ENCODE measurements around the gene SCFD2.

SCFD2 gene

GRCh38 chr4:52873861-52874343 lies 492.0 kb downstream of the SCFD2 start:
- DNase-seq = no peak

- DNase-seq = no peak
Measured at GRCh38 chr4:52873191-52873590, 492.7 kb downstream of the SCFD2 start.

- DNase-seq = no peak
Measured at GRCh38 chr4:52870225-52870624, 495.6 kb downstream of the SCFD2 start.

- no peak for DNase-seq
Measured at GRCh38 chr4:52869656-52870055, 496.2 kb downstream of the SCFD2 start.

- DNase-seq = peak; percentile 70
Measured at GRCh38 chr4:52869196-52869595, 496.7 kb downstream of the SCFD2 start.

- DNase-seq = no peak
Measured at GRCh38 chr4:52868133-52868532, 497.7 kb downstream of the SCFD2 start.

- DNase-seq = no peak
Measured at GRCh38 chr4:52867163-52867562, 498.7 kb downstream of the SCFD2 start.

- no peak for DNase-seq
Measured at GRCh38 chr4:52866734-52867133, 499.1 kb downstream of the SCFD2 start.

GRCh38 chr4:52865300-52865699 lies 500.6 kb downstream of the SCFD2 start:
- no peak for DNase-seq

GRCh38 chr4:52864793-52865192 lies 501.1 kb downstream of the SCFD2 start:
- peak; percentile 75 for DNase-seq

GRCh38 chr4:52863324-52863723 lies 502.5 kb downstream of the SCFD2 start:
- no peak for DNase-seq

- DNase-seq = no peak
Measured at GRCh38 chr4:52862639-52863161, 503.2 kb downstream of the SCFD2 start.

GRCh38 chr4:52861879-52862616 lies 503.8 kb downstream of the SCFD2 start, which contains the start of gene RASL11B:
Gene RASL11B, plus strand, starts transcription at chr4:52862317. Its CDS starts 191 bp downstream, at chr4:52862508.
- DNase-seq = peak; percentile 73

- no peak for DNase-seq
Measured at GRCh38 chr4:52861171-52861823, 504.6 kb downstream of the SCFD2 start.

GRCh38 chr4:52860361-52860760 lies 505.5 kb downstream of the SCFD2 start:
- DNase-seq = no peak

- DNase-seq = no peak
Measured at GRCh38 chr4:52856801-52857200, 509.1 kb downstream of the SCFD2 start.

- DNase-seq = peak; percentile 87
Measured at GRCh38 chr4:52853351-52853750, 512.5 kb downstream of the SCFD2 start.

- DNase-seq = no peak
Measured at GRCh38 chr4:52852711-52853110, 513.1 kb downstream of the SCFD2 start.

GRCh38 chr4:52852041-52852440 lies 513.8 kb downstream of the SCFD2 start:
- DNase-seq = no peak

GRCh38 chr4:52850406-52851124 lies 515.3 kb downstream of the SCFD2 start:
- DNase-seq = no peak

- DNase-seq = no peak
Measured at GRCh38 chr4:52848254-52848653, 517.6 kb downstream of the SCFD2 start.

- no peak for DNase-seq
Measured at GRCh38 chr4:52846502-52846901, 519.4 kb downstream of the SCFD2 start.

- no peak for DNase-seq
Measured at GRCh38 chr4:52844596-52844995, 521.3 kb downstream of the SCFD2 start.

Measured in fibroblast of skin of abdomen (primary cell).